ENCODE measurements around the gene SLC25A25.

SLC25A25 gene

DNA sequence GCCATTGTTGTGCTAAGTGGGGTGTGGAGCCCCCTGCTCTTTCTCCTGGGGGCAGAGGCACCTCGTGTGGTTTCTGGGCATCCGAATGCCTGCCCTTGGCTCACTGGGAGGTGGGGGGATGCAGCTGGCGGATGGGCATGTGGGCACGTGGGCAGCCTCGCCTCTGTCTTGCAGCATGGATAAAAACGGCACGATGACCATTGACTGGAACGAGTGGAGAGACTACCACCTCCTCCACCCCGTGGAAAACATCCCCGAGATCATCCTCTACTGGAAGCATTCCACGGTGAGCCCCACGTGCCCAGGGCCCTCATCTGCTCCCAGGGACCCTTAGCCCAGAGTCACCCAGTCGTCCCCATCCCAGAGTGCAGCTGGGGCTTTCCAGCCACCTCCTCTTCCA lies 34.2 kb downstream of the SLC25A25 start:
- TF ChIP-seq CTCF (conservative IDR thresholded peaks at IDR 0.05; ENCODE audit: low read length) (no peak), EZH2phosphoT487 (IDR thresholded peaks at IDR 0.05; ENCODE audit: borderline replicate concordance) (no peak)
- Histone ChIP-seq H3K9me2 (replicated peaks; ENCODE audit: low read depth, low read length) (no peaks in the 10 kb centered on the region), H3K9ac (ENCODE audit: low read depth, low read length, poor library complexity, severe bottlenecking) (no peak overlapping the region), H3K79me2 (ENCODE audit: insufficient read depth, low read length) (peaks cover 34% of the 10 kb centered on the region), H2AFZ (ENCODE audit: low read length) (no peak overlapping the region), H3K36me3 (ENCODE audit: insufficient read depth, low read length) (peaks cover 66% of the 10 kb centered on the region; the same call in 1 of the 2 replicates), H3K4me2 (ENCODE audit: low read depth, low read length, poor library complexity, severe bottlenecking) (no peak overlapping the region), H3K4me1 (ENCODE audit: insufficient read depth, low read length, poor library complexity, severe bottlenecking) (peaks cover 9% of the 10 kb centered on the region), H4K20me1 (ENCODE audit: insufficient read depth, low read length, poor library complexity, severe bottlenecking) (peaks cover 21% of the 10 kb centered on the region), H3K4me3 (ENCODE audit: low read length, poor library complexity, severe bottlenecking) (no peak overlapping the region), H3K9me3 (ENCODE audit: insufficient read depth, low read depth, low read length) (no peaks in the 10 kb centered on the region), H3K27me3 (ENCODE audit: insufficient read depth, low read length, poor library complexity, severe bottlenecking) (no peaks in the 10 kb centered on the region), H3F3A (ENCODE audit: low read depth) (no peaks in the 10 kb centered on the region)

- Histone ChIP-seq H3K4me1 (ENCODE audit: insufficient read depth, low read length, poor library complexity, severe bottlenecking) (peaks cover 9% of the 10 kb centered on the region), H3K9me2 (replicated peaks; ENCODE audit: low read depth, low read length) (no peaks in the 10 kb centered on the region), H3K9ac (ENCODE audit: low read depth, low read length, poor library complexity, severe bottlenecking) (no peak overlapping the region), H3K27me3 (ENCODE audit: insufficient read depth, low read length, poor library complexity, severe bottlenecking) (no peaks in the 10 kb centered on the region), H3K9me3 (ENCODE audit: insufficient read depth, low read depth, low read length) (no peaks in the 10 kb centered on the region), H3K4me3 (ENCODE audit: low read length, poor library complexity, severe bottlenecking) (no peak overlapping the region), H3K4me2 (ENCODE audit: low read depth, low read length, poor library complexity, severe bottlenecking) (no peak overlapping the region), H3F3A (ENCODE audit: low read depth) (no peaks in the 10 kb centered on the region), H3K36me3 (ENCODE audit: insufficient read depth, low read length) (peaks cover 73% of the 10 kb centered on the region; the same call in 1 of the 2 replicates), H4K20me1 (ENCODE audit: insufficient read depth, low read length, poor library complexity, severe bottlenecking) (peaks cover 16% of the 10 kb centered on the region), H3K79me2 (ENCODE audit: insufficient read depth, low read length) (peaks cover 26% of the 10 kb centered on the region), H2AFZ (ENCODE audit: low read length) (no peak overlapping the region)
- no peak for TF ChIP-seq CTCF (conservative IDR thresholded peaks at IDR 0.05; ENCODE audit: low read length)
- TF ChIP-seq EZH2phosphoT487 (IDR thresholded peaks at IDR 0.05; ENCODE audit: borderline replicate concordance) = no peak
These were observed 35.0 kb downstream of the SLC25A25 start for GRCh38 chr9:128102861-128103588.

GRCh38 chr9:128103589-128103962 lies 35.5 kb downstream of the SLC25A25 start:
- no peaks in the 10 kb centered on the region for H3F3A ChIP-seq (ENCODE audit: low read depth)
- H3K79me2 ChIP-seq (ENCODE audit: insufficient read depth, low read length) = peaks cover 21% of the 10 kb centered on the region; the same call in 1 of the 2 replicates
- peaks cover 16% of the 10 kb centered on the region for H4K20me1 ChIP-seq (ENCODE audit: insufficient read depth, low read length, poor library complexity, severe bottlenecking)
- H3K4me1 ChIP-seq (ENCODE audit: insufficient read depth, low read length, poor library complexity, severe bottlenecking) = peaks cover 9% of the 10 kb centered on the region
- H3K4me2 ChIP-seq (ENCODE audit: low read depth, low read length, poor library complexity, severe bottlenecking) = no peak overlapping the region
- H3K4me3 ChIP-seq (ENCODE audit: low read length, poor library complexity, severe bottlenecking) = no peak overlapping the region
- H3K27me3 ChIP-seq (ENCODE audit: insufficient read depth, low read length, poor library complexity, severe bottlenecking) = no peaks in the 10 kb centered on the region
- TF ChIP-seq EZH2phosphoT487 (IDR thresholded peaks at IDR 0.05; ENCODE audit: borderline replicate concordance) (no peak), CTCF (conservative IDR thresholded peaks at IDR 0.05; ENCODE audit: low read length) (peak; percentile 43)
- no peak overlapping the region for H2AFZ ChIP-seq (ENCODE audit: low read length)
- no peaks in the 10 kb centered on the region for H3K9me3 ChIP-seq (ENCODE audit: insufficient read depth, low read depth, low read length)
- no peak overlapping the region for H3K9ac ChIP-seq (ENCODE audit: low read depth, low read length, poor library complexity, severe bottlenecking)
- peaks cover 78% of the 10 kb centered on the region; the same call in 1 of the 2 replicates for H3K36me3 ChIP-seq (ENCODE audit: insufficient read depth, low read length)
- no peaks in the 10 kb centered on the region for H3K9me2 ChIP-seq (replicated peaks; ENCODE audit: low read depth, low read length)

Data from Loucy (cell line).